VCaP (cell line): ENCODE measurements around the gene ERC1.

Source experiments
- H3K27ac ChIP-seq: fragments of 450-650 bp; 2 replicates; pipeline ENCODE4 v1.5.1; 2017
- CTCF ChIP-seq: fragments of 450-650 bp; conservative IDR thresholded peaks from 2 replicates; pipeline ENCODE4 v1.5.1; 2017; ENCODE audit warnings: mild to moderate bottlenecking, moderate library complexity

Gene ERC1

GRCh38 chr12:1421091-1421846, 430.2 kb downstream of the ERC1 start:
- no peak overlapping the region for H3K27ac ChIP-seq
- TF ChIP-seq CTCF: no peak

- no peak overlapping the region for H3K27ac ChIP-seq
Measured at GRCh38 chr12:1422604-1423315, 431.7 kb downstream of the ERC1 start.

DNA sequence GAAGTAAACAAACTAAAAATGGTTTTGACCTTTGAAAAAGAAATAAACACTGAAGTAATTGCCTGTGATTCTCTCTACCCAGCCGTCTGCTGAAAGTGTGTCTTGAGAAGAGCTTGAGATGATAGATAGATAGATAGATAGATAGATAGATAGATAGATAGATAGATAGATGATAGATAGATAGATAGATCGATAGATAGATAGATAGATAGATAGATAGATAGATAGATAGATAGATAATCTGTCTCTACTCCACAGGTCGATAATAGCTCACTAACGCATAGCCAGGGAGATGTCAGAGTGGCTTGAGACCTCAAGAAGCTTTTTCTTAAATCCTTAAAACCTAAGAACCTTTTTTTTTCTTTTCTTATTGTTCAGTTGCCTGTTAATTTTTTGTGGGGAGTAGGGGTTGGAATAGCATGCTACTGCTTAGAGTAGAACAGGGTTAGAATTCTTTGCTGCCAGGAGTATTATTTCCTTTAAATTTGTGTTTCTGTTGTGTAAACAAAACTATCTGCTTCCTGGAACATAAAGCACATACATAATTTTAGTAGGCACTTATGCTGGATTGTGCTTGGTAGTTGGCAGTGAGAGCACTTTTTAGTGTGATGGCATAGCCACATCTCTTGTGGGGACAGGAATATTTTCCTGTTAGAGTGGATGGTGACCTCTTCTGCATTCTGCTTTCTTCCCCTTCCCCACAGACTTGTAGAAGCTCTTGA, 433.8 kb downstream of the ERC1 start:
- peak overlapping the region; percentile 39 for H3K27ac ChIP-seq
- no peak for TF ChIP-seq CTCF

More at GRCh38 chr12:1422604-1423315, 431.7 kb downstream of the ERC1 start:
- TF ChIP-seq CTCF: no peak

DNA sequence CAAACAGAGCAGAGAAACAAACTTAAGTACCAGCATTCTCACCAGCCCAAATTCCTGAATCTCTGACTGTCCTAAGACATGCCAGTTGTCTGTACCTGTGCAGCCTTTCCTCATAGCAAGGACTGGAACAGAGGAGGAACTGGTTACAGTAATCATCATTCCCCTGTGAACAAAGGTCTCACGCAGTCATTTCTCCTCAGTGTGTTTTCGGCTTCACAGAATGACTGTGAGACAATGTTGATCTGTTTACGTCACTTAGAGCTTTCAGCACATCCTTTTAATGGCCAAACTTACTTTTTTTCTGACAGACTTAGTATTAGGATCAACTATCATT, 434.3 kb downstream of the ERC1 start:
- H3K27ac ChIP-seq: peak overlapping the region; percentile 39

DNA sequence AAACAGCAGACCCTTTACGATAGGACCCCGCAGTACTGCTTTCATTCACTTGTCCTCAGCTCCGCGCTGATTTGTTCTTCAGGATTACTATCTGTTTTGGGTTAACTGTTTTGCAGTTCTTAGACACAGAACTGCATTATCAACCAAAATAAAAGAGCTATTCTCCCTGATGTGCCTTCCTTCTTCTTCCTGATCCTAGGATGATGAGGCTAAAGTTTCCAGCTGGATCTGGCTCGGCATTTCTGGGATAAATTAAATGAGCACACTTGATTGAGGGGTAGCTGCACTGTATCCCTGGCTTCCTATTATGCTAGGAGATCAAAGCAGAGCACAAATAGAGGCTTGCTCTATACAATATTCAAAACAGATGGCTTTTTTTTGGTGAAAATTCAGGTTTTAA, 437.6 kb downstream of the ERC1 start:
- no peak for TF ChIP-seq CTCF
- H3K27ac ChIP-seq: no peak overlapping the region

More for the DNA sequence above, 434.3 kb downstream of the ERC1 start:
- TF ChIP-seq CTCF: no peak

DNA sequence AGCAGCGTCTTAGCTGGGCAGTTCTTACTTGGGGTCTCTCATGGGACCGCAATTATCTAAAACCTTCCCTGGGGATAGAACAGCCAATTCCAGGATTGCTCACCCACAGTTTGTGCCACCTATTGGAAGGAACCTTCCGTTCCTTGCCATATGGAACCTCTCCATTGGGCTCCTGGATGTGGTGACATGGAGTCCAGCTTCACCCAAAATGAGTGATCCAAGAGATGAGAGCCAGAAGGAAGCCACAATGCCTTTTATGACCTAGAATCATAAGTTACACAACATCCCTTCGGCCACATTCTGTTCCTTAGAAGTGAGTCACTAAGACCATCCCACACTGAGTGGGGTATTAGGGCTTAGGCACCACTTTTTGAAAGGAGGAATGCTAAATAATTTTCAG, 439.0 kb downstream of the ERC1 start:
- no peak for TF ChIP-seq CTCF
- H3K27ac ChIP-seq: no peak overlapping the region

- no peak for TF ChIP-seq CTCF
- peak overlapping the region; percentile 62 for H3K27ac ChIP-seq
Measured at GRCh38 chr12:1434296-1434955, 443.4 kb downstream of the ERC1 start.
